Small intestine (tissue), 7 donors: Measurements from ENCODE around the gene SLC26A11. TPM values are rescaled to one million over a fixed set of nuclear protein-coding genes. Genes with fewer than 3 reads are reported as not detected.
"Not testable (repeated sequence)": the region's sequence is repeated elsewhere in the genome, so short reads cannot be mapped to it uniquely, and the experiment has no call there.

Experiments
- DNase-seq, 2 donors: peaks; one replicate each; pipeline versions ENCODE4 v3.0.0 to v3.0.0-alpha.2; 2013
- FAIRE-seq: peaks from 2 replicates; lab custom pipeline; 2012; peaks lifted over from hg19 to GRCh38; lab: Jason Lieb, UNC
- H3K27ac ChIP-seq, 3 donors: one replicate each; pipeline ENCODE4 v1.5.1; 2013; ENCODE audit warnings: low read length in 2 of 3, mild to moderate bottlenecking in 2 of 3, control low read depth in 1 of 3, inconsistent platforms in 1 of 3, low read depth in 1 of 3, moderate library complexity in 1 of 3
- H3K27me3 ChIP-seq, 3 donors: one replicate each; pipeline ENCODE4 v1.6.1; 2013; ENCODE audit warnings: low read length in 3 of 3, inconsistent platforms in 1 of 3; ENCODE audit not compliant: control insufficient read depth in 3 of 3, insufficient read depth in 3 of 3
- H3K36me3 ChIP-seq, 3 donors: one replicate each; pipeline ENCODE4 v1.6.1; 2013; ENCODE audit warnings: low read length in 3 of 3, inconsistent platforms in 1 of 3, low read depth in 1 of 3, mild to moderate bottlenecking in 1 of 3, moderate library complexity in 1 of 3; ENCODE audit not compliant: control insufficient read depth in 3 of 3, insufficient read depth in 2 of 3
- H3K4me1 ChIP-seq, 3 donors: one replicate each; pipeline ENCODE4 v1.6.1; 2013; ENCODE audit warnings: low read length in 2 of 3, inconsistent platforms in 1 of 3, low read depth in 1 of 3, mild to moderate bottlenecking in 1 of 3, moderate library complexity in 1 of 3; ENCODE audit not compliant: control insufficient read depth in 3 of 3, insufficient read depth in 2 of 3
- H3K4me3 ChIP-seq, 3 donors: one replicate each; pipeline ENCODE4 v1.5.1; 2013; ENCODE audit warnings: low read length in 3 of 3, control low read depth in 1 of 3, inconsistent platforms in 1 of 3, low read depth in 1 of 3, mild to moderate bottlenecking in 1 of 3, moderate library complexity in 1 of 3
- H3K9me3 ChIP-seq, 2 donors: one replicate each; pipeline ENCODE4 v1.6.1; 2013; ENCODE audit warnings: low read depth in 1 of 2, low read length in 1 of 2; ENCODE audit not compliant: control insufficient read depth in 2 of 2, insufficient read depth in 1 of 2
- WGBS, 3 donors: extraction: QIAGEN DNeasy Blood & Tissue Kit; methylation state at CpG; one replicate each; pipeline ENCODE4 v1.1.7; 2013; 5-methylcytosine and 5-hydroxymethylcytosine counted together
- polyA plus RNA-seq, 4 donors: library from polyadenylated mRNA; stranded (reverse) in 3 of 4; unstranded in 1 of 4; fragments of 200-250 nt in 3 of 4; fragments of 120-200 nt in 1 of 4; gene quantifications; one replicate each; pipeline versions ENCODE4 v1.2.1 to v1.2.3, GENCODE V29; 2013
- donor health status: healthy with polysubstance abuse.
- donor health status: control.
- donor health status: control.
- donor health status: Bipolar disorder and iron deficiency.
- donor health status: healthy.

The SLC26A11 gene
- polyA plus RNA-seq, 4 donors, result 7.3 to 63.2 (median 8.4) TPM

GRCh38 chr17:80199295-80199694 lies 20.9 kb upstream of the SLC26A11 start:
- not testable (repeated sequence) for FAIRE-seq, H3K4me1 ChIP-seq, DNase-seq, H3K27ac ChIP-seq, H3K27me3 ChIP-seq, H3K4me3 ChIP-seq, H3K9me3 ChIP-seq
- 63 to 72% (median 71%) methylated on average over 6 of the region's 6 CpGs for WGBS, 3 donors
- peaks cover 0 to 28% (median 0%) of the 10 kb centered on the region in 3 donors for H3K36me3 ChIP-seq

GRCh38 chr17:80201446-80201845 lies 18.8 kb upstream of the SLC26A11 start:
- 88 to 89% (median 89%) methylated on average over 15 of the region's 15 CpGs for WGBS, 3 donors
- no peak overlapping the region for H3K27ac ChIP-seq
- FAIRE-seq (no peak), DNase-seq (no peak)
- H3K36me3 ChIP-seq, result peaks cover 0 to 38% (median 0%) of the 10 kb centered on the region in 3 donors
- no peaks in the 10 kb centered on the region for H3K9me3 ChIP-seq
- H3K4me3 ChIP-seq, result no peak overlapping the region
- no peaks in the 10 kb centered on the region for H3K4me1 ChIP-seq
- H3K27me3 ChIP-seq, result no peaks in the 10 kb centered on the region

GRCh38 chr17:80202197-80202596 lies 18.0 kb upstream of the SLC26A11 start:
- Histone ChIP-seq H3K4me3 (no peak overlapping the region), H3K9me3 (no peaks in the 10 kb centered on the region), H3K36me3 (peaks cover 0 to 45% (median 0%) of the 10 kb centered on the region in 3 donors), H3K4me1 (no peaks in the 10 kb centered on the region), H3K27ac (no peak overlapping the region), H3K27me3 (no peaks in the 10 kb centered on the region)
- no peak for DNase-seq
- FAIRE-seq, result no peak
- WGBS, 3 donors, result 88 to 91% (median 91%) methylated on average over 17 of the region's 17 CpGs

GRCh38 chr17:80203471-80203963 lies 16.7 kb upstream of the SLC26A11 start:
- H3K27me3 ChIP-seq, result no peaks in the 10 kb centered on the region
- no peaks in the 10 kb centered on the region for H3K4me1 ChIP-seq
- no peaks in the 10 kb centered on the region for H3K9me3 ChIP-seq
- no peak overlapping the region for H3K4me3 ChIP-seq
- H3K36me3 ChIP-seq, result peaks cover 3 to 55% (median 3%) of the 10 kb centered on the region in 3 donors
- no peak overlapping the region for H3K27ac ChIP-seq
- WGBS, 3 donors, result 81 to 87% (median 85%) methylated on average over 10 to 11 of the region's 11 CpGs
- FAIRE-seq, result no peak
- DNase-seq, result no peak

GRCh38 chr17:80204626-80205468 lies 15.4 kb upstream of the SLC26A11 start:
- no peaks in the 10 kb centered on the region for H3K4me1 ChIP-seq
- no peak overlapping the region for H3K27ac ChIP-seq
- WGBS, 3 donors, result 78 to 85% (median 85%) methylated on average over 19 of the region's 19 CpGs
- DNase-seq, result no peak
- no peak overlapping the region for H3K4me3 ChIP-seq
- FAIRE-seq, result no peak
- H3K27me3 ChIP-seq, result no peaks in the 10 kb centered on the region
- H3K36me3 ChIP-seq, result peaks cover 3 to 68% (median 10%) of the 10 kb centered on the region in 3 donors
- H3K9me3 ChIP-seq, result no peaks in the 10 kb centered on the region

GRCh38 chr17:80205811-80206210 lies 14.4 kb upstream of the SLC26A11 start:
- no peak overlapping the region for H3K27ac ChIP-seq
- no peak overlapping the region for H3K4me3 ChIP-seq
- H3K36me3 ChIP-seq, result peaks cover 3 to 78% (median 13%) of the 10 kb centered on the region in 3 donors
- no peaks in the 10 kb centered on the region for H3K9me3 ChIP-seq
- no peak for DNase-seq
- H3K27me3 ChIP-seq, result no peaks in the 10 kb centered on the region
- FAIRE-seq, result no peak
- H3K4me1 ChIP-seq, result no peaks in the 10 kb centered on the region
- 92 to 96% (median 93%) methylated on average over 13 of the region's 13 CpGs for WGBS, 3 donors

- DNase-seq, result no peak
- Histone ChIP-seq H3K4me1 (no peaks in the 10 kb centered on the region), H3K27me3 (no peaks in the 10 kb centered on the region), H3K4me3 (no peak overlapping the region), H3K36me3 (peaks cover 10 to 83% (median 13%) of the 10 kb centered on the region in 3 donors), H3K27ac (no peak overlapping the region), H3K9me3 (no peaks in the 10 kb centered on the region)
- WGBS, 3 donors, result 93 to 95% (median 94%) methylated on average over 15 to 16 of the region's 16 CpGs
- FAIRE-seq, result no peak
These were observed 12.2 kb upstream of the SLC26A11 start for GRCh38 chr17:80208050-80208449.

GRCh38 chr17:80209765-80210164 lies 10.5 kb upstream of the SLC26A11 start:
- Histone ChIP-seq H3K4me1 (no peaks in the 10 kb centered on the region), H3K4me3 (no peak overlapping the region), H3K9me3 (no peaks in the 10 kb centered on the region), H3K36me3 (peaks cover 12 to 90% (median 16%) of the 10 kb centered on the region in 3 donors), H3K27ac (no peak overlapping the region), H3K27me3 (no peaks in the 10 kb centered on the region)
- 89 to 97% (median 95%) methylated on average over 12 of the region's 12 CpGs for WGBS, 3 donors
- no peak for DNase-seq
- no peak for FAIRE-seq
